Retinal pigment epithelial cell (primary cell): ENCODE data around the gene ZNF628.
"Not testable (repeated sequence)": the region's sequence is repeated elsewhere in the genome, so short reads cannot be mapped to it uniquely, and the experiment has no call there.

ENCODE experiments used
- DNase-seq: peaks from one replicate; pipeline ENCODE4 v3.0.0-alpha.2; 2010; ENCODE audit warnings: low read depth
- H3K4me3 ChIP-seq: 2 replicates; pipeline ENCODE4 v1.5.1; 2011; ENCODE audit warnings: mild to moderate bottlenecking, low read length, control low read depth, moderate library complexity
- CTCF ChIP-seq: conservative IDR thresholded peaks from 2 replicates; pipeline ENCODE4 v1.5.1; 2011; ENCODE audit warnings: low read depth, low read length, control low read depth, inconsistent platforms

The ZNF628 gene

GRCh38 chr19:55495646-55496349, 19.4 kb downstream of the ZNF628 start:
- no peak for DNase-seq
- no peak overlapping the region for H3K4me3 ChIP-seq
- TF ChIP-seq CTCF = no peak

DNA sequence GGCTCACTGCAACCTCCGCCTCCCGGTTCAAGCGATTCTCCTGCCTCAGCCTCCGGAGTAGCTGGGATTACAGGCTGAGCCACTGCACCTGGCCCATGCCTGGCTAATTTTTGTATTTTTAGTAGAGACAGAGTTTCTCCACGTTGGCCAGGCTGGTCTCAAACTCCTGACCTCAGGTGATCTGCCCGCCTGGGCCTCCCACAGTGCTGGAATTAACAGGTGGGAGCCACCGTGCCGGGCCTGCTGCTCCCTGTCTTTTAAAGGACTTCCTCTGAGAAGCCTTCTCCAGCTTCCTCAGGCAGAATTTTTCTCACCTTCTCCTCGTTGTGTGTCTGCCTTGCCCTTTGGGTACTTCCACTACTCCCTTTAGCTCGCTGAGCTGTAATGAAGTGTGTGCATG, 20.4 kb downstream of the ZNF628 start:
- not testable (repeated sequence) for DNase-seq, H3K4me3 ChIP-seq

- TF ChIP-seq CTCF = no peak
- no peak for DNase-seq
- no peak overlapping the region for H3K4me3 ChIP-seq
Measured at GRCh38 chr19:55497763-55498162, 21.3 kb downstream of the ZNF628 start.

GRCh38 chr19:55498246-55498840, 21.9 kb downstream of the ZNF628 start:
- no peak overlapping the region for H3K4me3 ChIP-seq
- no peak for TF ChIP-seq CTCF
- no peak for DNase-seq

- no peak for DNase-seq
- TF ChIP-seq CTCF = no peak
- H3K4me3 ChIP-seq = no peak overlapping the region
Measured at GRCh38 chr19:55500368-55500952, 24.0 kb downstream of the ZNF628 start.

DNA sequence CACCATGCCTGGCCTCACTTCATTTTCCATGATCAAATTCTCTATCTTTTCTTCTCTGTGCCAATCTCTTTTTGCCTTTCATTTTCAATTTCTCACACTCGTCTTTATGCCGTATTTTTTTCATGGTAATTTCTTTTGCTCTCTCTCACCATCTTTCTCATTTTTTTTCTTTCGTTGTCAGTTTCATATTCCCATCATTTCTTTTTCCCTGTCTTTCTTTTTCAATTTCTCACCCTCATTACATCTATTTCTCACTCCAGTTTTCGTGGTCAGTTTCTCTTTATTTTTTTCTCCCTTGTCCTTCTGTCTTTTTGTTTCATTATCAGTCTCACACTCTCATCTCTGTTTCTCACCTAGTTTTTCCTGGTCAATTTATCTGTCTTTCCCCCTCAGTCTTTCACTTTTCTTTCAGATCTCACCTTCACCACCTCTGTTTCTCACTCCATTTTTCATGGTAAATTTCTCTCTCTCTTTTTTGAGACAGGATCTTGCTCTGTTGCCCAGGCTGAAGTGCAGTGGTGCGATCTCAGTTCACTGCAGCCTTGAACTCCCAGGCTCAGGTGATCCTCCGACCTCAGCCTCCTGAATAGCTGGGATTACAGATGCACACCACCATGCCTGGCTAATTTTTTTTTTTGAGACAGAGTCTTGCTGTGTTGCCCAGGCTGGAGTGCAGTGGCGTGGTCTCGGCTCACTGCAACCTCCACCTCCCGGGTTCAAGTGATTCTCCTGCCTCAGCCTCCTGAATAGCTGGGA, 26.0 kb downstream of the ZNF628 start:
- no peak for TF ChIP-seq CTCF
- no peak for DNase-seq
- no peak overlapping the region for H3K4me3 ChIP-seq

GRCh38 chr19:55503157-55503501, 26.7 kb downstream of the ZNF628 start:
- no peak for DNase-seq
- no peak for TF ChIP-seq CTCF
- H3K4me3 ChIP-seq = no peak overlapping the region
